Embryonic facial prominence (tissue), 1 donor: ENCODE results near the gene MLLT6.

Experiments used
- DNase-seq: peaks from one replicate; pipeline ENCODE4 v3.0.0-alpha.2; 2016; ENCODE audit errors: extremely low spot score

Gene MLLT6

DNA sequence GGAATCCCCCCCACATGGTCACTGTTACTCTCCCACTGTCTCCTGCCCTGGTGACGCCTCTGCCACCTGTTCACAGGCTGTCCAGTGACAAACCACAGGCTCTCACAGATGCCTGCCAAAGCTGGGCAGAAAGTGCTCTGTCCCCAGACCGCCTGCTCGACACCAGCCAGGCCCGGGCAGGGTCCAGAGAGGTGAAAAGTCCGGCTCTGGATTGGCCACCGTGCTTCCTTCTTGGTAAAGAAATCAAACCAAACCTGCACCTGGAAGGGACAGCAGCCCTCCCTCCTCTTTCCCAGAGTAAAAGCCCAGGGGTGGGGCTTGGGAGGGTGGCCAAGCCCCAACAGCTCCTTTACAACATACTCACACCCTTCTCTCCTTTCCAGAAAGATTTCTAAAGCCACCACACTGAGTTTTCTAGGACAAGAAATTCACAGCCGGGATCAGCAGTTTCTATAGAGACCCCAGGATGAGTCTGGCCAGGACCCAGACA, 36.9 kb downstream of the MLLT6 start:
- peak; percentile 68 for DNase-seq

DNA sequence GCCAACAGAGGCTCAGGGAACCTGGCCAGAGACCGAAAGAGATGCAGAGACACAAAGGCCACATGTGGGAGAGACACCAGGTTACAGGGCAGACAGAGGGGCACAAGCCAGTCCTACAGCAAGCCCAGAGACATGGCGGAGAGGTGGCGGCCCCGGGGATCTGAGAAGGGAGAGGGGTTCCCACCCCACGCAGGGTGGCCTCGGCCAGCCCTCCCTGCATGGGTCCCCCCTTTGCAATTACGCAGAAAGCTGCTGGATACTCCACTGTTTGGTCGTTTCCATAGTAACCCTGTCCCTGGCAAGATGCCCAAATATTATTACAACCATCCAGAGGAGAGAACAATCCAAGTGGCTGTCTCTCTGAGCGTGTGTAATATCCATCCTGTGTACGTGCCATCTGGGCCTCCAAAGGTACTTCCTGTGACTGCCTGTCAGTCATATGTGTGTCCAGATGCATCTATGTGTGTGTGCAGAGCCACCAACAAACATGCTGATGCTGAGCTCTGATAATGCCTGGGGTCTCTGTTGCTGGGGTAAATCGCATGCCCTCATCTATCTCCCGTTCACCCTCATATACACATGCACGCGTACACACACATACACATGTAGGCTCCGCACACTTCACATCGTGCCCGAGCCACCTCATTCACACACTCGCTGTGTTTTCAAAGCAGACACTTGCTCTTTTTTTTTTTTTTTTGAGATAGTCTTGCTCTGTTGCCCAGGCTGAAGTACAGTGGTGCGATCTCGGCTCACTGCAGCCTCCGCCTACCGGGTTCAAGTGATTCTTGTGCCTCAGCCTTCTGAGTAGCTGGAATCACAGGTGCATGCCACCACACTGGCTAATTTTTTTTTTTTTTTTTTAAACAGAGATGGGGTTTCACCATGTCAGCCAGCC, 37.6 kb downstream of the MLLT6 start:
- peak; percentile 95 for DNase-seq

DNA sequence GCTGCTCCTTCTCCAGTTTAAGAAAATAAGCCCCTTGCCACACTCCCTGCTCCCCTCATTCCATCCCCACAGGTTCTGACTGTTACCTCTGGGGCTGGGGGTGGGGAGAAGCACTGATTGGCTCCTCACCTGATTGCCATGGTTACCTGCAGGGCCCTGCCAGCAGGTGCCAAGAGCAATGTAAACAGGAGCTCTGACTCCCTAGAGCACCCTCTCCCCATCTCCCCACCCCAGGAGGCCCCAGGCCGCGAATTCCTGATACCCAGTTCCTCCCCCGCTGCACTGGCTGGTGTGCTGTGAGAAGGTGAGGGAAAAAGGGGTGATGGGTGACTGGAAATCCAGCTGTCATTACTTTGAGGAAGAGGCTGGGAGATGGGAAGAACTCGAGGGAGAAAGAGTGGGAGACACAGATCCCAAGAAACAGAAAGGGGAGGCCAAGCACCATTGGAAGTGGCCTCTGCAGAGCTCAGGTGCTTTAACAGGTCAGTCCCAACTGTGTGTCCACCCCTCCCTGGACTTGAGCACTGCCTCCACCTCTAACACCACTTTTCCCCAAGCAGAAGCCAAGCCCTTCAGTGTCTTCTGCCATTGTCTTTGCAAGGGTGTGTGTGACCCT, 38.6 kb downstream of the MLLT6 start:
- no peak for DNase-seq

DNA sequence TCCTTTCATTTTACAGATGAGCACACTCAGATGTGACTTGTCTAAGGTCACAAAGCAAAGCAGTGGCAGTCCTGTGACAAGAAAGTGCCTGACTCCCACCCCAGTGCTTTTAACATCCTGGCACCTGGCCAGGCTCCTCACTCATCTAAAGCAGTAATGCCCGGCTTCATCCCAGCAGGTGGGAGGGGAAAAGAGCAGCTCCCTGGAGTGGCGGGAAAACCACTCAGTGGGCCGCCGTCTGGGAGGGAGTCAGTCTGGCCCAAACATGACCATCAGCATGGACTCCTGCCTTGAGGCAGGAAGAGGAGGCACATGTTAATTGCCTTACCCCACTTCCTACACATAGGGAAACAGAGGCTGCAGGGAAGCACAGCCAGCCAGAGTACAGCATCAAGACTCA, 40.5 kb downstream of the MLLT6 start:
- DNase-seq: no peak

DNA sequence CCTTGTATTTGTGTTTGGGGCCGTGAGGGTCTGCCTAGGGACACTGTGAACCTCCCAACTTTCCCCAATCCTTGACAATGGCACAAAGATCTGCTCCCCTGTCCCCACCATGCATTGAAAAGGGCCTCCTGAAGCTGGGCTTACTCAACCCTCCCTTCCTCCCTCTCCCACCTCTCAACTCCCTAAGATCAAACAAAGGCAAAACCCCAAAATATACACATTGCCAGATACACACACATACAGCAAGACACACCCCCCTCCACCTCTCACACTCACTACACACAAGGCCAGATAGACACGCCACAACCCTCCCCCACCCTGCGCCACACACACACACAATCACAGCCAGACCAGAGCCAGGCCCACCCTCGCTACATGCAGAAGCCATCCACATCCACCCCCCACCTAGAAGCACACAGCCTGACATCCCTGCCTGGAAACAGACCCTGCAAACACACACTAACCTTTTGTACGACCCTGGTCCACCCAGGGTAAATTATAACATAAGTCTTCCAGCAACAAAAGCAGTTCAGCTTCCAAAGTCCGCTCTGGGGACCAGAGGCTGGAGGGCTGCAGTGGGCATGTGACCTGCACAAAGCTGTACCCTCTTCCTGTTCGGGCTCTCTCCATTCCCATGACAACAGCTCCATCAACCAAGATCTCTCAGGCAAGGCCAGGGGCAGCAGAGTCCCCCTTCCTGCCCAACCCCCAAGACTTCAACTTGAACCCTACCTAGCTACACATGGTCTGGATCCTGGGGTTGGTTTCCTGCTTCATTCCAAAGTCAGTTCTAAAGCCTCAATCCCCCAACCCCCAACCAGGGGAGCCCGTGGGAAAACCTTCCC, 41.2 kb downstream of the MLLT6 start:
- no peak for DNase-seq

DNA sequence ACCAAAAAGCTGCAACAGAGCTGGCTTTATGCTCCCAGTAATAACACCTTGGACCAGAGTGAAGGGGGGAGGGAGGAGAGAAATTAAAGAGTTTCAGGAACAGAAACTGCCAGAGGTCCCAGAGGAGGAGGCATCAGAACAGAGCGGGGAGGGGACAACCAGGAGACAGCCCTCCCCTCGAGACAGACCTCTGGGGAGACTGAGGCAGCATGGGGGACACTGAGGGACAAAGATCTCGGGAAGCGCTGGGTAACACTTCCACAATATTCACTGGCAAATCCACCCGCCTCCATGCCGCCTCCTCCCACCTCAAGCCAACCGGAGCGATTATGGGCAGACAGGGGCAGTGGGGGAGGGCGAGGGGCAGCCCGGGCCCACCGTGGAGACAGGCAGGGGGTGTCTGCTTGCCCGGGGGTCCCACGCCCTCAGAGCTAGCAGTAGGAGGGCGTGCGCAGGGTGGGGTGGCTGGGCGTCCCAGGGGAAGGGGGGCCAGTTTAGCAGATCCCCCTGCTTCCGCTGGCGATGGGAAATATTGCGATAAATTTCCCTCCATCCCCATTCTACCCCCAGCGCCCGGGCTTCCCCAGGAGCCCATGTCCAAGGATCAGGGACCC, 41.9 kb downstream of the MLLT6 start:
- DNase-seq: no peak

DNA sequence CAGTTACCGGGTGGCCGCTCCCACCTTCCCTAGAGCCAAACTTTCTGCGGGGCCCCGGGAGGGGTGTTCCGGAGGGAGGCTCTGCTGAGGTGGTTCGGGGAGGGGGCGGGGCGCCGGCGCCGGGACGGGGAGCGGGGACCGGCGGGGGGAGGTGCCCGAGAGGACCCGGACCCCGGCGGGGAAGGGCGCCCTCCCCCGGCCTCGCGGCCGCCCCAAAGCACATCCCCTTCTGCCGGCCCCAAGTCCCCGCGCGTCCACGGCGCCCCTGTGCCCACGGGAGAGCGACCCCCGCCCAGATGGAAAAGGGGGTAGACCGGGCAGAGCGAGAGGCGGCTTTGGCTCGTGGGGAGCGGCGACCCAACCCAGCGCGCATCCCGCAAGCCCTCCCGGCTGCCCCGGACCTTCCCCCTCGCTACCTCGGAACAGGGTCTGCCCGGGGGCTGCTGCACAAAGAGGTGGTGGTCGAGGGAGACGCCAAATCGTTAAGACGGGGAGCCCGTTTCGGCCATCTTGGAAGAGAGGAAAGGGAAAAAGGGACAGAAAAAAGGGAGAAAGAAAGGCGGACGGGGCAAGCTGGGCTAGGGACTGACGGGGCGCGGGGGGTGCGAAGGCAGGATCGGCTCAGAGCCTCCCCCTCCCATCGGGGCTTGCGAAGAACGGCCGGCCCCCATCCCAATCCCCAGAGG, 42.5 kb downstream of the MLLT6 start:
- no peak for DNase-seq

DNA sequence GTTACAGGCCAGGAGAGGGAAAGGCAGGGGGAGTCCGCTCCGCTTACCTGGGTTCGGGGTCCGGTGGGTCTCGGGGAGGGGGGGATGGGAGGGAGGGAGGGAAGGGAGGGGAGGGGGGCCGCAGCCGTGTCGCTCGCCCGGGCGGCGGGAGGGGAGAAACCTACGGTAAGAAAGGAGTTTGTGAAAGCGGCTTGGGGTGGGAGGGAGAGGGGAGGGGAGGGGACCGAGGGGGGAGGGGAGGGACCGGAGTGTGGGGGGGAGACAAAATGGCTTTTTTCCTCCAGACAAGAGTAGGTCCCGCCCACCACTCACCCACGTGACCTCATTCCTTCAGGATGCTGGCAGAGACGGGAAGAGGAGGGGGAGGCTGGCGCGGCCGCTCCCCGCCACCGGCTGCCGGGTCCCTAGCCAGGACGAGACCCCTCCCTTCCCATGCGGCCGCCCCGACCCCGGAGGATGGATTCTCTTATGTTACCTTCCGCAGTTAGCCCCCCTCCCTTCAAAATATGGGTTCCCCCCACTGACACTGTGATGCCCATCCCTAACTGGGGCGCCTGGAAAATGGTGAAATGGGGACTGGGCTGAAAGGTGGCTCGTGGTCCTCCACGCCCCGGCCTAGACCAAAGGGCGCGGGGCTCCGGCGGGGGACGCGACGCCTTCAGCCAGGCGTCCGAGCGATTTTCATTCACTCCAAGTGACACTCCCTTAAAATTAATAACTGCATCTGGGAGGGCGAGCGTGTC, 43.2 kb downstream of the MLLT6 start, which contains the start of gene PCGF2:
TSS of gene PCGF2 (minus strand) at position 188 of the 743 bp plus-strand sequence. CDS start 7,934 bp downstream, outside the sequence.
- peak; percentile 93 for DNase-seq

DNA sequence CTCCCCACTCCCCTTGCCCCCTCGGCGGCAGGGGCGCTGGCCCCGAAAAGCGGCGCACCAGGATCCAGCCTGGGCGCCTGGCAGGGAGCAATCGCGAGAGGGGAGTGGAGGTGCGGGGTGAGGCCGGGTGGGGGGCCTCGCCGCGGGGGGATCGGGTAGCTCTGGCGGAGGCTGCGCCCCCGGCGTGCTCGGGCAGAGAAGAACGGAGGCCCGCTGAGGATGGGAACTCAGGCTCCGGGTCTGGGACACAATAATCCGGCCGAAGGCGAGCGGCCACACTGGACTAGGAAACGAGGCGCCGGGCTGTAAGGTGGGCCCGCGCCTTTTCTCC, 43.8 kb downstream of the MLLT6 start:
- DNase-seq: no peak

DNA sequence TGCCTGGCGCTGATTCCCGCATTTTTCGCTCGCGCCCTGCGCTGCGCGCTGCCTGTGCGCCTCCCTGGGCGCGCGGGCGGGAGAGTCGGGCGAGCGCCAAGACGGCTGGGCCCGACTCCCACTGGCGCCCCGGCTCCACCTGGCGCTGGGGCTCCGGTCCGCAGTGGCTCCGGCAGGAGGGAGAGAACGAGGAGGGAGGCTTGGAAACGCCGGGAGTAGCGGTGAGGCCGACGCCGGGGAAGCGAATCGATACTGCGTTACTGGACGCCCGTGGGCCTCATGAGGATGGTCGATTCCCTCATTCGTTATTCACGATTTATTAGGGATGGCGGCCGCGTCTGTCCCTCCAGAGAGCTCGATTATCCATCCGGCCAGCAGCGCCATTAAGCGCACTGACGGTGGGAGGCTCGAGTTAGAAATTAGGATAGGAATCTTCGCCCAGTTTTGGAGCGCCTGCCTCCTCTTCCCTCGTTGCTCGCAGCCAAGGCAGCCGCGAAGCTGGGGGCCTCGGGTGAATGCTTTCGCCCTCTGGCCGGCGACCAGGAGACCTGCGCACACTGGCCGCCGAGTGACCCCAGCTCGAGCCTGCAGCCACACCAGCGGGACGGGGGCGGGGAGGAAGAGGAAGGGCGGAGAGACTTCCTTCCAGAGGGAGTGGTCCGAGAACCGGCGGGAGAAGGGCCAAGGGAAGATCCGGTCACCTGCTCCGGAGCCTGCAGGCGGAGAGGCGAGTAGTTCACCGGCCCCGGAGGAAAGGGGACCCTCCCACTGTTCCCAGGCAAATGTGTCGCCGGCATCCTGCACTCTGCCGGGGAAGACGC, 44.4 kb downstream of the MLLT6 start:
- DNase-seq: no peak

DNA sequence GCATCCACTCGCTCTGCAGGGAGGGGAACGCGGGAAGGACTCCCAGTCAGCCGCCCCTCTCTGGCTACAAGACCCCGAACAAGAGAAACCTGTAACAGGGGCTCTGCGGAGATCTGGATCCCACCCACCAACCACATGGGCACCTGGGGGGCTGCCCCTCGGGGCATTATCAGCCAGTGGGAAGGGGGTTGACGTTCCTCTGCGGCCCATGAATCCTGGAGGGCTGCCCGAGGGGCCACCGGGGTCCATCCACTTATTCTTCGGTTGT, 44.9 kb downstream of the MLLT6 start:
- DNase-seq: no peak

DNA sequence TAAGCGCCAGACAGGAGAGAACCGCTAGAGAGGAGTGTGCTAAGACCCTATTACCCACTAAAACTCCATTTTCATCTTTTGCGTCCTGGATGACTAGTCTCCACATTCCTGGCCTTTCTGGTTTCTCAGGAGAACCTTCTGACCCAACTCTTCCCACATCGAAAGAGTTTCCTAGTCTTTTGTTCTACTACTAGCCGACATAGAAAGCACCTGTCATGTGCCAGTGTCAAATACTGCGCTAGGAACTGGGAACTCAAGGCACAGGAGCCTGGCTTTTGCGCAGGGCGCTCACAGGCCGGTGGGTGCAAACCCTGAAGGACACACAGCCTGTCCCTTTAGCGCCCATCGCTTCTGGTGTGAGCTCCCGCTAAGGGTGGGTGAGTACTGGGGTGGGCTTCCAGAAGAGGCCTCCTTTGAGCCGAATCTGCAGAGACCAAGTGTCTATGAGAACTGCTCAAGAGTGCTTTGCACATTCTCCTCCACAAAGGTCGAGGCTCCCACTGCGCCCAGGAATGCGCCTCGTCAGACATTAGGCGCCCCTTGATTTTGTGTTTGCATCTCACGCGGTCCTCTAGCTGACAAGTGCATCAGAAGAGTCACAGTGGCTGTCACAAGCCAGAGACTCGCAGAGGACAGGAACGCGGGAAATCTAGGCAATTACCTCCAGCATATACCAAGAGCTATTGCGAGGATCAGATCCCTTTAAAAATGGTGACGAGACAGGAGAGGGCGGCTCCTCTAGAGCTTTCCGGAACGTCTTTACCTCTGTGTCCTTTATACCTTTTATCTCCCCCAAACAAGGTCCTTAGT, 45.4 kb downstream of the MLLT6 start:
- DNase-seq: no peak

DNA sequence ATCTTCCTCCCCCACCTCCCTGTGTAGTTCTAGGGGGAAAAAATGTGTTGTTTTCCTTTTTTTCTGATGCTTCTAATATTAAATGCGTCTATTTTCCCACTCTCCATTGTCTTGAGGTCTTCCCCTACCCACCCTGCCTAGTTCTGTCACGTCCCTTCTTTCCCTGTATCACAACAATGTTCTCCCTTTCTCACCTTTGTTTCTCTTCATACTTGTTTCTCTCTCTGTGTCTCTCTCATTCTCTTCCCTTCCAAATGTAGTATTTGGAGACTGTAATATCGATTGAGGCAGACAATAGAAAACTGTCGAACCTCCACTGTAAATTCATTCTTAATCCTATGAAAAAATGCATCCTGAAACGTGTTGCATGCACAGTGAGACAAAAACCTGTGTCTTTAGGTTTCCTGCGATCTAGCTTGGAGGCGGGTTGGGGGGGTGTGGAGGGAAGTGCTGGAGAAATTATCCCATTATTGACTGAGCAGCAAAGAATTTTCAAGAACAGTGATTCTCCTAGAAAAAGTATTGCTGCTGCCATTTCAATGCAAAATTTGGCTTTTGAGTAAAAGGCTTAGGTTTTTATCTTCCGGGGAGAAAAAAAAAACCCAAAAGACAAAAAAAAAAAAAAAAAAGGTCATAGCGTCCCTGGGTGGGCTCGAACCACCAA, 46.2 kb downstream of the MLLT6 start:
- no peak for DNase-seq

DNA sequence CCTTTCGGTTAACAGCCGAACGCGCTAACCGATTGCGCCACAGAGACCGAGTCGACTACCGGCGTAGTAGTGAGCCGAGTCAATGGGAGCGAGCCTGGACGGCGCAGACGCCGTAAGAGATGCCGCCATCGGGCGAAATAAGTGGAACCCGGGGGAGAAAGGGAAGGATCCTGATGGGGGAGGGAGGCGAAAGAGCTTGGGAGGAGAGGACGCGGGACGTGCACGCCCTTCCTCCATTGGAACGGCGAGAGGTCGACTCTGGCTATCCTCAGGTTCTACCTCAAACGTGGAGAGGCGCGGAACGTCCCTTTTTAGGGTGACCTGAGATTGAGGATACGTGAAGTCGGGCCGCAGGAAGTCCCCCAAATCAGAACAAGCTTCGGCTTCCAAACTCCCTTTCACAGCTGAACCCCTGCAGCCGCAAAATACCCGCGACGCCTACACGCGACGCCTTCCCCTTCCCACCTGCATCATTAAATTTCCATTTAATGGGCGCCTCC, 46.8 kb downstream of the MLLT6 start:
- DNase-seq: peak; percentile 71

DNA sequence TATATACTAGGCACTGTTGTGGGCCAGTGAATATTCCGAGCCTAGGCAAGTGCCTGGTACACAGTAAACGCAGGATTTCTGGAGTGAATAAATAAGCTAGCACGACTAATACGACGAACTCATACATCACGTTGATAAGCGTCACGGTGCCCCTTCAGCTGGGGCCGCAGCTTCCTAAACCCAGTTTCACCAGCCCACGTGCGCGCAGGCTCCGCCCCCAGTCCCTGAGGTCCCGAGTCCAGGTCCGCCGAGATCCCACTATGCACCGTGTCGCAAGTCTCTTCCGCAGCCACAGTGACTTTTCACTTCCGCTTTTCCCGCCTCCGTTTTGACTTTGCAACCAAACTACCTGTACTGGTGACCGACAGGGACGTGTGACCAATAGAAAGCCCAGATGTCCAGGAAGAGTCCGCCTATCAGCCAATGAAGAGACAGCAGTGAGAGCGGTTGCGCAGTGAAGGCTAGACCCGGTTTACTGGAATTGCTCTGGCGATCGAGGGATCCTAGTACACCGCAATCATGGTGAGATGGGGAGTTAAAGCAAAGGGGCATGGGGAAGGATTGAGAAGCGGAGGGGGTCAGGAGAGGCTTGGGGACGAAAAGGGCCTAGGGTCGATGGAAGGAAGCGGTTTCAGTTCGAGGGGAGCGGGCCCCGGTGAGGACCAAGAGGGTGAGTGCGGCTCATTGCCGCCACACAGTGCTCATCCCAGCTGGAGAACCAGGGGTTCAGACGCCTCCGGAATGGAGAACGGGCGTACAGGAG, 47.4 kb downstream of the MLLT6 start, which contains the start of gene PSMB3:
TSS of gene PSMB3 (plus strand) at position 434 of the 763 bp plus-strand sequence. CDS start at position 520, 86 bp downstream.
- peak; percentile 98 for DNase-seq

DNA sequence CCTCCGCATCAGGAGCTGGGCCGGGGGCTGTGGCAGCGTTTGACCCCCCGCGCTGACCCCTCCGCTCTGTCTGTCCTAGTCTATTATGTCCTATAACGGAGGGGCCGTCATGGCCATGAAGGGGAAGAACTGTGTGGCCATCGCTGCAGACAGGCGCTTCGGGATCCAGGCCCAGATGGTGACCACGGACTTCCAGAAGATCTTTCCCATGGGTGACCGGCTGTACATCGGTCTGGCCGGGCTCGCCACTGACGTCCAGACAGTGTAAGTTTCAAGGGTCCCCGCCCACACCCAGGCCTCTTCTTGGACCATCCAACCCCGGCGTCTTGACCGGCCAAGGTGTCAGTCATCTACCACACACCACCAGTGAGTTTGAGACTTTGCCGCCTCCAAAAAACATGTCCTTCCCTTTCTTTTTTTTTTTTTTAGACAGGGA, 48.0 kb downstream of the MLLT6 start:
- no peak for DNase-seq

DNA sequence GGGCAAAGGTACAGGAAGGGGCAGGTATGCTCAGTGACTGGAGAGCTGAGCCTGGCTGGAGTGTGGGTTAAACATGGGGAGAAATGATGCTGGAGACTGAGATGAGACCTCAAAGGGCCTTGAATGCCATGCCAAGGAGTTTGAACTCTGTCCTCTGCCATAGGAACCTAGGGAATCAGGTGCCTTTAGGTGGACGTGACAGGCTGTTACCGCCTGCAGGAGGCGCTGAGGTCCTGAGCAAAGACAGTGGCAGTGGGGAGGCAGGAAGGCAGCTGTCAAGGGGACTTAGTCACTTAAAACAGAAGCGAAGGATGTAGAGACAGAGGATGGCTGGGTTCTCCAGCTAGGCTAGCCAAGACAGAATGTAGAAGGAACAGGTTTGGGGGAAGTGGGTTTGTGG, 56.5 kb downstream of the MLLT6 start:
- no peak for DNase-seq
